GM19372 (cell line): ENCODE results near the gene RAPGEF2.
"Not testable (repeated sequence)": the region's sequence is repeated elsewhere in the genome, so short reads cannot be mapped to it uniquely, and the experiment has no call there.

Experiments
- ATAC-seq: cut with Tn5 transposase; IDR thresholded peaks from one replicate; pipeline ENCODE4 v1.9.1; 2021; ENCODE audit warnings: mild to moderate bottlenecking, low read depth, moderate library complexity; ENCODE audit not compliant: unreplicated experiment

Gene RAPGEF2

GRCh38 chr4:159097144-159097543, 5.7 kb upstream of the RAPGEF2 start:
- no peak for ATAC-seq

DNA sequence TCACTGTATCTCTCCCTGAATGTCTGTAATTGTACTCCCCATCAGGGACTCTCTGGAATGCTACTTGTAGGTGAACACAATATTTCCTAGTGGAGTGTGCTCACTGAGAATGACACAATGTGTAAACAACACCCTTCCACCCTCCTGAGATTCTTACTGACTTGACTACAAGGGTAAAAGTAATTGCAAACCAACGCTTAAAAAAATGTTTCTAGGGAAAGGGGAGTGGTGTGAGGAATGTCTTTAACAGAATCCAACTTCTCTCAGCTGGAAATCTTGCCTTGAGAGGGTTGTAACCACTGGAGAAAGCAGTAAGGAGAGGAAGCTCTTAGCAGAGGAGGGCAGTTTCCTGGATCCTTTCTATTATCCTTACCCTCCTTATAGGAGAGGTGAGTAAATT, 5.1 kb upstream of the RAPGEF2 start:
- ATAC-seq, result no peak

- ATAC-seq, result no peak
These were observed 4.3 kb upstream of the RAPGEF2 start for GRCh38 chr4:159098482-159099127.

GRCh38 chr4:159101988-159102621, 774 bp upstream of the RAPGEF2 start:
- ATAC-seq, result no peak

DNA sequence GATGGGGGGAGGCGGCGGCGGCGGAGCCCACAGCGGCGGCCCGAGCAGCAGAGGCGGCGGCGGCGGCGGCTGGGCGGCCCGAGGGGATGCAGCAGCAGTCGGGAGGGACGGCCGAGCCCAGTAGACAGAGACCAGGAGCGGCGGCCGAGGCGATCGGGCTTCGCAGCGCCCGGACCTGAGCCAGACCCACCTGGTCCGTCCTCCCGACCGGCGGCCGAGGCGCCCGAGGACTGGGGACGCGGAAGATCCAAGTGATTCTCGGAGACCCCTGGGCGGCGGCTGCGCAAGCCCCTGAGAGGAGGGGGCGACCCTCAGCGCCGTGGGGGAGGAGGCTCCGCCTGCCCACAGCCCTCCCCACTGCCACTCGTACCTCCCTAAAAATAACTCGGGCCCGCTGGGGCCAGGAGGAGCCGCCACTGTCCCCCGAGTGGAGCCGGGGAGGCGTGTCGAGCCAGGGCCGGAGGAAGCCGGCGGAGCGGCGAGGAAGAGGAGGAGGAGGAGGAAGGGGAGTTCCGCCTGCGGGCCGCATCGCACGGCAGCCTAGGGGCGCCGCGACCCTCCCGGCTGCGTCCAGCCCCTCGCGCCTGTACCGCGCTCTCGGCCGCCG, 608 bp downstream of the RAPGEF2 start:
- ATAC-seq, result peak; percentile 30

- ATAC-seq, result no peak
These were observed 2.0 kb downstream of the RAPGEF2 start for GRCh38 chr4:159104694-159105414.

DNA sequence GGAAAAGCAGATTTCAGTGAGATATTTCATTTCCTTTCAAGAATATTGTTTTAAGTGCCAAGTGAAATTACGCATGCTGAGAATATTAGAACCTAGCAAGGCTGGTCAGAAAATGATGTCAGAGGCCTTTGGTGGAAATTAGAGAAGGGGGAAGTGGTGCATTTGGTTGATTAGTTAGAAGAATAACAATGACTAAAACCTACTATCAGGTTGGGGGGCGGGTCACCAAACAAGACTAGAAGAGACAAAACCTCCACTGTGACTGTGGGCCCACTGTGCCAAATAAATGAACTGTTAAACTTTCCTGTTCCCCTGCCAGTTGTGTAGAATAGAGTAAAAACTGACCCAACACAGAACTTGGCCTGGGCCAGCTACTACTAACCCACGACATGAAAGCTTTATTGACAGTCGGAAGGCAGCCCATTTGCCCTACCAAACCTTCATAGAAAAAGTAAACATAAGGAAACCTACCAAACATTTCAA, 2.9 kb downstream of the RAPGEF2 start:
- ATAC-seq, result no peak

DNA sequence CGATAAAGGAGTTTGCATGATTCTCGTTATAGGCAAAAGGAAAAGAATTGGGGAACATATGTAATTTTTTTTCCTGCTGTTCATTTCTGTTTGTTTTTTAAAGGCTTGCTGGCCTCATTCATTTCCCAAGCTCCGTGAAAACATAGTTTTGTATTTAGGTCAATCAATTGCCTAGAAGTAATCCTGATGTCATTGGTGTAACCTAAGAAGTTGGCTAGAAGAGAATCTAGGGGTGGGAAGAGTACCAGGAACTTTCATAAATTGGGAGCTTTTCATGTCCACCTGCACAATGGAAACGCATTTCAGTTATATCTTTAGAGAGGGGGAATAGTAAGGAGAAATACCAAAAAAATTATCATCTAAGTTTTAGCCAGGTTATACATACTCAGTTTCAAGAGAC, 3.8 kb downstream of the RAPGEF2 start:
- ATAC-seq, result no peak

- no peak for ATAC-seq
These were observed 4.5 kb downstream of the RAPGEF2 start for GRCh38 chr4:159107203-159107925.

DNA sequence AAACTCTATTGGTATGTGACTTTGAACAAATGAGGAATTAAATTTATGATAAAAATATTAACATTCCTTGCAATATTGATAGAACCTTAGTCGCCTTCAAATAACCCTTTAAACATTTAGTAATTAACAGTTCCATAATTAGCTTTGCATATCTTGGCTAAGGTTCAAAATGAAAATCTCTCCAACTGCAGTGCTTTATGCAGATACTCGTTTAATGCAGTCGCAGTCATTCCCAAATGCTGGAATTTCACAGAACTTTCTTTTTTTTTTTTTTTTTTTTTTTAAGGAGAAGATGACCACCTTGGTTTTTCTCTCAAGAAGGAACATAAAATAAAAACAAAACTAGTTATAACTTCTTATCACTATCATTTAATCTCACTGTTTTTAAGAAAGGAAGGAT, 5.2 kb downstream of the RAPGEF2 start:
- ATAC-seq, result no peak

DNA sequence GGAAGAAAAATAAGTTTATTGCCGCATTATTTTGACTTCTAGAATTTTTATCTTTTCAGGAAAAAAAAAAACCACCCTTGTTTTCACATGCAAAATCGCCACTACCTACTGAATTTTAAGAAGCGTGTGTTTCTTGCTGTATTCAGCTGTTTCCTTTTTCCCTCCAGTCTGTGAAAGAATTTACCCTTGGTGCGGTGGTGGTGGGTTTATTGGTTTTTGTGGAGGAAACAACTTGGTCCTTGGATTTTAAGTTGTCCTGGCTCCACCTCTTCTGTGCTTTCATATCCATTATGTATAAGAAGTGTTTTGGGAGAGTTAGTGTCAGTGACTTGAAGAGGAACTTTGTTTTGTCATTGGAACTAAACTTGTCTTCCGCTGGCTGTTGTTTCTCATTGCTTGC, 8.1 kb downstream of the RAPGEF2 start:
- ATAC-seq, result no peak

- ATAC-seq, result no peak
These were observed 8.5 kb downstream of the RAPGEF2 start for GRCh38 chr4:159111416-159111815.

DNA sequence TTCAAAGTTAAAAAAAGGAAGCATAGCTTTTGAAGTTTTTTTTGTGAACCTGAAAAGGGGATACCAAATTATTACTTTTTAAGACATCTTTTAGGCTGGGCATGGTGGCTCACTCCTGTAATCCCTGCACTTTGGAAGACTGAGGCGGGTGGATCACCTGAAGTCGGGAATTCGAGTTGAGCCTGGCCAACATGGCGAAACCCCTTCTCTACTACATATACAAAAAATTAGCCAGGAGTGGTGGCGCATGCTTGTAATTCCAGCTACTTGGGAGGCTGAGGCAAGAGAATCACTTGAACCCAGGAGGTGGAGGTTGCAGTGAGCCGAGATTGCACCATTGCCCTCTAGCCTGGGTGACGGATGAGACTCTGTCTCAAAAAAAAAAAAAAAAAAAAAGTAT, 10.5 kb downstream of the RAPGEF2 start:
- ATAC-seq, result not testable (repeated sequence)

DNA sequence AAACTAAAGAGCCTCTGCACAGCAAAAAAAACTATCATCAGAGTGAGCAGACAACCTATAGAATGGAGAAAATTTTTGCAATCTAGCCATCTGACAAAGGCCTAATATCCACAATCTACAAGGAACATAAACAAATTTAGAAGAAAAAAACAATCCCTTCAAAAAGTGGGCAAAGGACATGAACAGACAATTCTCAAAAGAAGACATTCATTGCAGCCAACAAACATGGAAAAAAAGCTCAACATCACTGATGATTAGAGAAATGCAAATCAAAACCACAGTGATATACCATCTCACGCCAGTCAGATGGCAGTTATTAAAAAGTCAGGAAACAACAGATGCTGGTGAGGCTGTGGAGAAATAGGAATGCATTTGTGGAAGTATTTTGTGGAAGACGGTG, 13.2 kb downstream of the RAPGEF2 start:
- ATAC-seq, result not testable (repeated sequence)

GRCh38 chr4:159116693-159117092, 13.8 kb downstream of the RAPGEF2 start:
- not testable (repeated sequence) for ATAC-seq

- ATAC-seq, result no peak
These were observed 14.7 kb downstream of the RAPGEF2 start for GRCh38 chr4:159117564-159117963.

- no peak for ATAC-seq
These were observed 15.1 kb downstream of the RAPGEF2 start for GRCh38 chr4:159117968-159118367.

GRCh38 chr4:159121371-159121770, 18.5 kb downstream of the RAPGEF2 start:
- no peak for ATAC-seq

GRCh38 chr4:159126716-159127115, 23.8 kb downstream of the RAPGEF2 start:
- no peak for ATAC-seq

DNA sequence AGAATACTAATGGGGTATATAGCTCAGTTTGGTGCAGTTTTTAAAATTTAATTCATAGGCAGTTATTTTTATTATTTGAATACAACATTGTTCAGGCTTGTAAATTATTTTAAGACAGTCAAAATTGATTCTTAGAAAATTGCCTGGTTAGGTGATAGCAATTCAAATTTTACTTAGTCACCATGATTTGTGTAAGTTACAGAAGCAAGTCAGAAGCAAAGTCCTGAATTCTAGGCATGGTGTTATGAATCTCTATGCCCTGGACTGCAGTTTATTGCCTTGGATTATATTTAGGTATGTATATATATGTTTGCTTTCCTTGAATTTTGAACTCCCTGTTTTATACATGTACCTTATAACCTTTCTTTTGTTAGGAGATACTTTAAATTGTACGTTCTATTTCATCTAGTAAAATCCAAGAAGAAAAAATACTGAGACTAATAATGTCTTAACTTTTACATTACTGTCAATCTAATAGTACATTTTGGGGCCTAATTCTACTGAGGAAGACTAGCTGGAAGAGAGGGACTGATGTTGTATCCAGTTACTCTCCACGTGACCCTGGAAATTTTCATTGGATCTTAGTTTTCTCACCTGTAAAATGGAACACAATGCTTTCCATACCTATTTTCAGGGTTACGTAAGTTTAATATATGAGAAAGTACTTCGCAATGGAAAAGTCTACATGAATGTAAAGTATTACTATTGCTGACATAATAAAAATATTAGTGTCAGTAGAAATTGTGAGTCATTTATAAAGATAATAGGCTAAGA, 25.1 kb downstream of the RAPGEF2 start:
- no peak for ATAC-seq
